LNCaP clone FGC (cell line): Measurements from ENCODE around the gene HUNK.

Source experiments
- DNase-seq: peaks from one replicate; pipeline ENCODE4 v3.0.0-alpha.2; 2011; ENCODE audit warnings: low read depth
- H3K4me3 ChIP-seq: 2 replicates; pipeline ENCODE4 v1.5.1; 2011; ENCODE audit warnings: mild to moderate bottlenecking, low read depth, low read length, control low read depth
- CTCF ChIP-seq: IDR thresholded peaks from 2 replicates; pipeline ENCODE4 v1.5.1; 2012; ENCODE audit warnings: mild to moderate bottlenecking; ENCODE audit not compliant: control insufficient read depth, insufficient read depth; ENCODE audit errors: extremely low read depth

HUNK gene

GRCh38 chr21:31902438-31902837 lies 29.6 kb downstream of the HUNK start:
- TF ChIP-seq CTCF = no peak
- DNase-seq = no peak
- H3K4me3 ChIP-seq = no peak overlapping the region

- no peak overlapping the region for H3K4me3 ChIP-seq
- DNase-seq = no peak
- no peak for TF ChIP-seq CTCF
Observed at GRCh38 chr21:31903896-31904295, 31.1 kb downstream of the HUNK start.

GRCh38 chr21:31905503-31906451 lies 33.0 kb downstream of the HUNK start:
- no peak overlapping the region for H3K4me3 ChIP-seq
- TF ChIP-seq CTCF = no peak
- no peak for DNase-seq

GRCh38 chr21:31908106-31909031 lies 35.5 kb downstream of the HUNK start:
- no peak for TF ChIP-seq CTCF
- DNase-seq = no peak
- no peak overlapping the region for H3K4me3 ChIP-seq

GRCh38 chr21:31909153-31910073 lies 36.6 kb downstream of the HUNK start:
- H3K4me3 ChIP-seq = no peak overlapping the region
- no peak for DNase-seq
- no peak for TF ChIP-seq CTCF

GRCh38 chr21:31910074-31910470 lies 37.3 kb downstream of the HUNK start:
- no peak overlapping the region for H3K4me3 ChIP-seq
- DNase-seq = no peak
- no peak for TF ChIP-seq CTCF
